CD4-positive, alpha-beta T cell (primary cell): Measurements from ENCODE around the gene PTPRM. TPM values are rescaled to one million over a fixed set of nuclear protein-coding genes. Genes with fewer than 3 reads are reported as not detected.

Source experiments
- ATAC-seq: fragments of 200-7000 bp; cut with Tn5 transposase; one replicate; pipeline ENCODE4 v1.10.0; 2022; ENCODE audit warnings: mild to moderate bottlenecking; ENCODE audit not compliant: poor library complexity
- CTCF ChIA-PET: fragments of 350-600 bp; sonication (Branson Sonifier 250); formaldehyde crosslinking; loops from one replicate; lab custom pipeline; 2021; ENCODE audit warnings: antibody characterized with exemption, inconsistent platforms; lab: Charles Lee
- POLR2A ChIA-PET: fragments of 350-600 bp; sonication (Branson Sonifier 250); formaldehyde crosslinking; loops from one replicate; lab custom pipeline; 2021; ENCODE audit warnings: antibody characterized with exemption, inconsistent platforms; lab: Charles Lee
- DNase-seq, 14 experiments: peaks; one replicate each; pipeline ENCODE4 v3.0.0-alpha.2; 2013 to 2020; ENCODE audit warnings: mixed read lengths in 2 of 14
- H3K27ac ChIP-seq, 2 donors: one replicate each; pipeline versions ENCODE4 v1.5.1 to v1.7.0; 2013; ENCODE audit warnings: low read length in 2 of 2, low read depth in 1 of 2, mild to moderate bottlenecking in 1 of 2
- H3K27me3 ChIP-seq, 2 experiments: 1 replicate in 1 of 2; 2 replicates in 1 of 2; pipeline versions ENCODE4 v1.6.1 to v1.7.0; 2013; ENCODE audit warnings: low read length in 2 of 2, control low read depth in 1 of 2, mild to moderate bottlenecking in 1 of 2, moderate library complexity in 1 of 2; ENCODE audit not compliant: insufficient read depth in 2 of 2, control insufficient read depth in 1 of 2
- H3K36me3 ChIP-seq: one replicate; pipeline ENCODE4 v1.6.1; 2013; ENCODE audit warnings: low read length, control low read depth; ENCODE audit not compliant: insufficient read depth
- H3K4me1 ChIP-seq: one replicate; pipeline ENCODE4 v1.6.1; 2013; ENCODE audit warnings: low read length, control low read depth; ENCODE audit not compliant: insufficient read depth
- H3K4me3 ChIP-seq: one replicate; pipeline ENCODE4 v1.5.1; 2013; ENCODE audit warnings: mild to moderate bottlenecking, low read length, moderate library complexity
- H3K9me3 ChIP-seq, 2 experiments: 1 replicate in 1 of 2; 2 replicates in 1 of 2; pipeline versions ENCODE4 v1.6.1 to v1.7.0; 2013; ENCODE audit warnings: low read length in 2 of 2, mild to moderate bottlenecking in 2 of 2, control low read depth in 1 of 2, moderate library complexity in 1 of 2; ENCODE audit not compliant: control insufficient read depth in 1 of 2, insufficient read depth in 1 of 2
- H3K27ac Mint-ChIP-seq: one replicate; pipeline ENCODE4 v1.8.0; 2020; ENCODE audit warnings: mixed read lengths
- H3K27me3 Mint-ChIP-seq: one replicate; pipeline ENCODE4 v1.8.0; 2021; ENCODE audit warnings: mixed read lengths
- H3K36me3 Mint-ChIP-seq: one replicate; pipeline ENCODE4 v1.8.0; 2021; ENCODE audit warnings: low read depth, mixed read lengths
- H3K4me1 Mint-ChIP-seq: one replicate; pipeline ENCODE4 v1.8.0; 2021; ENCODE audit warnings: low read depth, mixed read lengths
- H3K4me3 Mint-ChIP-seq: one replicate; pipeline ENCODE4 v1.8.0; 2020; ENCODE audit warnings: mild to moderate bottlenecking, mixed read lengths
- H3K9me3 Mint-ChIP-seq: one replicate; pipeline ENCODE4 v1.8.0; 2020; ENCODE audit warnings: mixed read lengths
- CTCF ChIP-seq: fragments of 200-600 bp; IDR thresholded peaks from one replicate; pipeline ENCODE4 v1.8.0; 2022; ENCODE audit warnings: antibody characterized with exemption, mild to moderate bottlenecking
- intact Hi-C, 2 experiments: fragments of 100-400 bp; cut with DNase I in 1 of 2; cut with micrococcal nuclease in 1 of 2; formaldehyde crosslinking; loops; one replicate each; pipeline versions ENCODE4 v1.15.1 to v1.9.0; 2023 to 2025; cut with DNase I, micrococcal nuclease
- total RNA-seq, 174 experiments: library from RNA in 2 of 174; stranded (reverse) in 2 of 174; gene quantifications; one replicate each; pipeline ENCODE4 v1.2.3 and lab custom pipeline; 2021 to 2026

The PTPRM gene
- total RNA-seq, 2 experiments from 2014 or later: 21.7 to 21.9 TPM

GRCh38 chr18:7982216-7982615 lies 415.1 kb downstream of the PTPRM start:
- H3K36me3 ChIP-seq: no peaks in the 10 kb centered on the region
- no peak for TF ChIP-seq CTCF
- H3K4me1 ChIP-seq: no peaks in the 10 kb centered on the region
- no peaks in the 10 kb centered on the region for H3K4me1 Mint-ChIP-seq
- H3K9me3 ChIP-seq: peaks cover 0 to 3% of the 10 kb centered on the region in 2 experiments
- DNase-seq: no peak
- H3K9me3 Mint-ChIP-seq: no peaks in the 10 kb centered on the region
- H3K4me3 Mint-ChIP-seq: no peak overlapping the region
- H3K27ac ChIP-seq: no peak overlapping the region
- H3K27me3 Mint-ChIP-seq: no peaks in the 10 kb centered on the region
- intact Hi-C loops: no loop called here
- H3K27ac Mint-ChIP-seq: no peak overlapping the region
- H3K27me3 ChIP-seq: no peaks in the 10 kb centered on the region
- no peak overlapping the region for H3K4me3 ChIP-seq
- no peaks in the 10 kb centered on the region for H3K36me3 Mint-ChIP-seq
- ATAC-seq: no peak
- ChIA-PET CTCF (no interaction called here), POLR2A (no interaction called here)

- H3K4me1 ChIP-seq: no peaks in the 10 kb centered on the region
- H3K36me3 Mint-ChIP-seq: peaks cover 5% of the 10 kb centered on the region
- no peak overlapping the region for H3K4me3 ChIP-seq
- ChIA-PET POLR2A (no interaction called here), CTCF (no interaction called here)
- peaks cover 0 to 4% of the 10 kb centered on the region in 2 experiments for H3K9me3 ChIP-seq
- H3K36me3 ChIP-seq: no peaks in the 10 kb centered on the region
- DNase-seq (no peak), ATAC-seq (no peak)
- no peaks in the 10 kb centered on the region for H3K27me3 ChIP-seq
- intact Hi-C loops: no loop called here
- H3K9me3 Mint-ChIP-seq: peaks cover 7% of the 10 kb centered on the region
- H3K27ac Mint-ChIP-seq: no peak overlapping the region
- H3K27ac ChIP-seq: no peak overlapping the region
- H3K4me1 Mint-ChIP-seq: no peaks in the 10 kb centered on the region
- no peaks in the 10 kb centered on the region for H3K27me3 Mint-ChIP-seq
- TF ChIP-seq CTCF: no peak
- H3K4me3 Mint-ChIP-seq: no peak overlapping the region
Observed at GRCh38 chr18:7987284-7987976, 420.3 kb downstream of the PTPRM start.

GRCh38 chr18:7990670-7991069 lies 423.6 kb downstream of the PTPRM start:
- no peak overlapping the region for H3K27ac ChIP-seq
- Mint-ChIP-seq H3K4me1 (no peaks in the 10 kb centered on the region), H3K4me3 (no peak overlapping the region), H3K9me3 (peaks cover 14% of the 10 kb centered on the region), H3K36me3 (peaks cover 5% of the 10 kb centered on the region), H3K27me3 (no peaks in the 10 kb centered on the region), H3K27ac (no peak overlapping the region)
- intact Hi-C loops: no loop called here
- no peaks in the 10 kb centered on the region for H3K36me3 ChIP-seq
- ChIA-PET CTCF (no interaction called here), POLR2A (no interaction called here)
- ATAC-seq (no peak), DNase-seq (no peak)
- no peak for TF ChIP-seq CTCF
- H3K9me3 ChIP-seq: peaks cover 0 to 4% of the 10 kb centered on the region in 2 experiments
- no peak overlapping the region for H3K4me3 ChIP-seq
- H3K4me1 ChIP-seq: no peaks in the 10 kb centered on the region
- no peaks in the 10 kb centered on the region for H3K27me3 ChIP-seq
